HepG2 (cell line): Measurements from ENCODE around the gene ADPRHL1.

Source experiments
- MAZ ChIP-seq, 2 experiments: sonication (generic) in 1 of 2; formaldehyde crosslinking in 1 of 2; IDR thresholded peaks; 2 replicates each; pipeline versions ENCODE4 v1.5.0 to v1.6.1; 2012 to 2020; ENCODE audit warnings: low read depth in 2 of 2, mild to moderate bottlenecking in 2 of 2, borderline replicate concordance in 1 of 2, improper control_type of control experiment in 1 of 2, low read length in 1 of 2, missing genetic modification reagents in 1 of 2, moderate library complexity in 1 of 2
- PHF20 ChIP-seq: sonication (generic); formaldehyde crosslinking; IDR thresholded peaks from 2 replicates; pipeline ENCODE4 v1.5.0; 2020; ENCODE audit warnings: mild to moderate bottlenecking, missing genetic modification reagents
- POLR2AphosphoS5 ChIP-seq: IDR thresholded peaks from 2 replicates; pipeline ENCODE4 v1.6.1; 2012; ENCODE audit warnings: low read depth, low read length
- ZNF354B ChIP-seq: sonication (generic); formaldehyde crosslinking; IDR thresholded peaks from 2 replicates; pipeline ENCODE4 v1.8.0; 2022; ENCODE audit warnings: mild to moderate bottlenecking, missing genetic modification reagents
- ZNF605 ChIP-seq: sonication (generic); formaldehyde crosslinking; IDR thresholded peaks from 2 replicates; pipeline ENCODE4 v1.8.0; 2022; ENCODE audit warnings: mild to moderate bottlenecking, missing genetic modification reagents
- TF ChIP-seq, protein P1 (sequence below): sonication (generic); formaldehyde crosslinking; IDR thresholded peaks from 2 replicates; pipeline ENCODE4 v1.4.0; 2020; ENCODE audit warnings: missing genetic modification reagents
- TF ChIP-seq, protein P2 (sequence below): sonication (generic); formaldehyde crosslinking; IDR thresholded peaks from 2 replicates; pipeline ENCODE4 v1.5.0; 2020; ENCODE audit warnings: missing genetic modification reagents
- TF ChIP-seq, protein P3 (sequence below), 2 experiments: IDR thresholded peaks; 2 replicates each; pipeline ENCODE4 v1.6.1; 2011 to 2012; ENCODE audit warnings: low read length in 2 of 2, borderline replicate concordance in 1 of 2, low read depth in 1 of 2, mild to moderate bottlenecking in 1 of 2, moderate library complexity in 1 of 2

DNA sequence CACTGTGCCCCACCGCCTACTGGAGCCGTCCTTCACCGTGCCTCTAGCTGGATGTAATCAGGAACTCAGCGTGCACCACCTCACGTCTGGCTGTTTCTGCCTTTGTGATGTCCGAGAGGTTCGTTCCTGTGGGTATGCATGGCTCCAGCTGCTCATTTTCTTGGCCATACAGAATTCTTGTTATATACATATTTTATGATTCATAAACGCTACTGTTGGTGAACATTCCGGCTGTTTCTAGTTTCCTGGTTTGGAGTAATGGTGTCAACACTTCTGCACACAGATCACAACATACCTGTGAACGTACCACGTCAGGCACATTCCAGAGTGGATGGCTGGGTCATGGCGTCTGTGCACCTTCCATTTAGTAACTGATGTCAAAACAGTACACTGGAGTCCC is 22.6 kb upstream of the ADPRHL1 start:
- TF ChIP-seq ZNF605 (CRISPR knock-in tag) (no peak), PHF20 (no peak), MAZ (IDR thresholded peaks at IDR 0.05; ENCODE audit: borderline replicate concordance, low read depth, low read length) (no peak), MAZ (CRISPR knock-in tag; IDR thresholded peaks at IDR 0.05; ENCODE audit: low read depth) (no peak), ZNF354B (CRISPR knock-in tag) (no peak), POLR2AphosphoS5 (no peak)
- TF ChIP-seq, protein P1, sequence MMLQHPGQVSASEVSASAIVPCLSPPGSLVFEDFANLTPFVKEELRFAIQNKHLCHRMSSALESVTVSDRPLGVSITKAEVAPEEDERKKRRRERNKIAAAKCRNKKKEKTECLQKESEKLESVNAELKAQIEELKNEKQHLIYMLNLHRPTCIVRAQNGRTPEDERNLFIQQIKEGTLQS, result no peak
- TF ChIP-seq, protein P2, sequence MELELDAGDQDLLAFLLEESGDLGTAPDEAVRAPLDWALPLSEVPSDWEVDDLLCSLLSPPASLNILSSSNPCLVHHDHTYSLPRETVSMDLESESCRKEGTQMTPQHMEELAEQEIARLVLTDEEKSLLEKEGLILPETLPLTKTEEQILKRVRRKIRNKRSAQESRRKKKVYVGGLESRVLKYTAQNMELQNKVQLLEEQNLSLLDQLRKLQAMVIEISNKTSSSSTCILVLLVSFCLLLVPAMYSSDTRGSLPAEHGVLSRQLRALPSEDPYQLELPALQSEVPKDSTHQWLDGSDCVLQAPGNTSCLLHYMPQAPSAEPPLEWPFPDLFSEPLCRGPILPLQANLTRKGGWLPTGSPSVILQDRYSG (CRISPR knock-in tag), result no peak
- TF ChIP-seq, protein P3, sequence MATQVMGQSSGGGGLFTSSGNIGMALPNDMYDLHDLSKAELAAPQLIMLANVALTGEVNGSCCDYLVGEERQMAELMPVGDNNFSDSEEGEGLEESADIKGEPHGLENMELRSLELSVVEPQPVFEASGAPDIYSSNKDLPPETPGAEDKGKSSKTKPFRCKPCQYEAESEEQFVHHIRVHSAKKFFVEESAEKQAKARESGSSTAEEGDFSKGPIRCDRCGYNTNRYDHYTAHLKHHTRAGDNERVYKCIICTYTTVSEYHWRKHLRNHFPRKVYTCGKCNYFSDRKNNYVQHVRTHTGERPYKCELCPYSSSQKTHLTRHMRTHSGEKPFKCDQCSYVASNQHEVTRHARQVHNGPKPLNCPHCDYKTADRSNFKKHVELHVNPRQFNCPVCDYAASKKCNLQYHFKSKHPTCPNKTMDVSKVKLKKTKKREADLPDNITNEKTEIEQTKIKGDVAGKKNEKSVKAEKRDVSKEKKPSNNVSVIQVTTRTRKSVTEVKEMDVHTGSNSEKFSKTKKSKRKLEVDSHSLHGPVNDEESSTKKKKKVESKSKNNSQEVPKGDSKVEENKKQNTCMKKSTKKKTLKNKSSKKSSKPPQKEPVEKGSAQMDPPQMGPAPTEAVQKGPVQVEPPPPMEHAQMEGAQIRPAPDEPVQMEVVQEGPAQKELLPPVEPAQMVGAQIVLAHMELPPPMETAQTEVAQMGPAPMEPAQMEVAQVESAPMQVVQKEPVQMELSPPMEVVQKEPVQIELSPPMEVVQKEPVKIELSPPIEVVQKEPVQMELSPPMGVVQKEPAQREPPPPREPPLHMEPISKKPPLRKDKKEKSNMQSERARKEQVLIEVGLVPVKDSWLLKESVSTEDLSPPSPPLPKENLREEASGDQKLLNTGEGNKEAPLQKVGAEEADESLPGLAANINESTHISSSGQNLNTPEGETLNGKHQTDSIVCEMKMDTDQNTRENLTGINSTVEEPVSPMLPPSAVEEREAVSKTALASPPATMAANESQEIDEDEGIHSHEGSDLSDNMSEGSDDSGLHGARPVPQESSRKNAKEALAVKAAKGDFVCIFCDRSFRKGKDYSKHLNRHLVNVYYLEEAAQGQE (IDR thresholded peaks at IDR 0.05; ENCODE audit: borderline replicate concordance in 1 of 2, low read depth in 1 of 2, low read length in 2 of 2), result no peak
